Activated effector memory CD4-positive, alpha-beta T cell treated with Interleukin-2 at 50 U/mL for 16 hours (primary cell): ENCODE results near the gene POC1A.

Source experiments
- DNase-seq: peaks from one replicate; pipeline ENCODE4 v3.0.0-alpha.2; 2020

The POC1A gene

GRCh38 chr3:52083556-52084087, 70.6 kb downstream of the POC1A start:
- no peak for DNase-seq

- no peak for DNase-seq
Measured at GRCh38 chr3:52082951-52083350, 71.3 kb downstream of the POC1A start.

GRCh38 chr3:52080830-52081719, 73.1 kb downstream of the POC1A start:
- DNase-seq = no peak

- DNase-seq = no peak
Measured at GRCh38 chr3:52079958-52080357, 74.3 kb downstream of the POC1A start.

DNA sequence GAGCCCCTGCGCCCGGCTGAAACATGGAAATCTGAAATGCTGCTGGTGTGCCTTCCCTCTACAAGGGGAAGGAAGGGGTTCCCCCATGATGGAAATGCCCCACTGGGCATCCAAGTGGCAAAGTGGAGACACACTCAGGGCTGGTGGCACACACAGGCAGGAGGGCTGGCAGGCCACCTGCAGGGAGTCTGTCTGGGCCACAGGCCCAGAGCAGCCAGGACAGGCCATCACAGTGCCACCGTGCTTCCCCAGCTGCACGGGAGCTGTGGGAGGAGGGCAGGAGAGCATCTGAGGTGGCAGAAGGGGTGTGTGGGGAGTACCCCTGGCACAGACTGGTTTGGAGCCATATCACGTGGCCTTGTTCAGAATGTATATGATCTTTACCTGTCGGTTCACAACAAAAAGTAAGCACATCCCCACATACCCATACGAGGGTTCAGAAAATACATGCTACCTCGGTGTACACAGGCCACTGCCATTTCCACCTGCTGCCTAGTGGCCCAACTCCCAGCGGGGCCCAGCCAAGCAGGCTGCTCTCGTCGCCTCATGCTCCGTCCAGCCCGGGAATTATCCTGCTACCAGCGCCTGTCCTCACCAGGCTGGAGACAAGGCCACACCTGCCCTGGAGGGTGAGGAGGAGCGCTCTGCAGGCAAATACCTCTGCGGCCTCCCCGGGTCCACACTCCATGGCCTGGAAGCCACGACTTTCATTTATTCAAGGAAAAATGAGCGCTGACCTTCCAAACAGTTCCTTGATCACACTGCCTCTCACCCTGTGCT, 75.3 kb downstream of the POC1A start:
- no peak for DNase-seq

GRCh38 chr3:52077925-52078324, 76.3 kb downstream of the POC1A start:
- DNase-seq = no peak

GRCh38 chr3:52076896-52077780, 77.1 kb downstream of the POC1A start:
- DNase-seq = no peak

DNA sequence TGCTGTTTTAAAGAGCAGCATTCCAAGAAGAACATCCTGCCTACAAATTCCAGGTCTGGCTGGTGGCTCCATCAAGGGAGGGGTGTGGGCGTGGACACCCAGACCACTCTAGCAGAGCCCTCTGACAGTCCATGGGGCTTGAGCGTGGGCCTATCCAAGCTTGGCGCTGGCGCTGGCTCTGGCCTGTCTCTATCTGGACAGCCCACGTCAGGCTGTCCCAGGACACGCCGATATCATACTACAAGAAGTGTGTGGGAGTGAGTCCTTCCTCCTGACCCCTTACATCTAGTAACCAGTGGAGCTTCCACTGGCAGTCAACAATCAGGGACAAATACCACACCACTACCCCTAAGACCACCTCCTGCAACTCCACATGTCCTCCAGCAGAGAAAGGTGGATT, 80.7 kb downstream of the POC1A start:
- DNase-seq = no peak

- no peak for DNase-seq
Measured at GRCh38 chr3:52072471-52072870, 81.8 kb downstream of the POC1A start.

DNA sequence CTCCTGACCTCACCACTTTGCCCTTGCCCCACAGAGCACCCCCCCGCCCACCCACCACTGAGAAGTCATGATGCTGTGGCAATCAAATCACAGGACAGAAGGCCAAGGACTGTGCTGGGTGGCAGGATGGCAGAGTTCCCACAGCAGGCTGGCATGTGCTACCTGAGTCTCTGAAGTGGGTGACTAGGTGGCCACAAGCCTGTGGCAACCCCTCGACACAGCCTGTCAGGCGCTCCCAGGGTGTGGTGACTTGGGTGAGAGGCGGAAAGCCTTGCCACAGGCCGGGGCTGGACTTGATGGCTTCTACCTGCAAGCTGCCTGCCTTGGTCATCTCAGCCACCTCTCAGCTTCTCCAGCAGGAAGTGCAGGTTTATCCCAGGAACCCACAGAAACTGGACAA, 82.2 kb downstream of the POC1A start:
- no peak for DNase-seq

GRCh38 chr3:52070724-52071621, 83.2 kb downstream of the POC1A start:
- DNase-seq = no peak

DNA sequence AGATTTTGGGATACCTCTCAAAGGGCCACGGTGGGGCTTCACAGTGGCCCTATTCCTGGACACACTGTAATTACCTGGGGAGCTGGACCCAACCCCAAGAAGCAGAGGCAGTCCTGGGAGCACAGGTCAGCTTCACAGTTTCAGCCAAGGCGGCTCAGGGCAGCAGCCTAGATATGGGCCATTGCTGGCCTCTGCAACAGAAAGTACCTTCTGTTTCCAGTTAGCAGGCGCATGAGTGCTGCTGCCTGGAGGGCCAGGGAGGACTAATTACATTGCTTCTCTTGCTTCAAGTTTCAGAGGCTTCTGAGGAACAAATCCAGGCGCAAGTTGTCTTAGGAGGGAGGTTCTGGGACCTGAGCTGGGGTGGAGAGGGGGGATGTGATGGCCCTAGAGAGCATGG, 84.4 kb downstream of the POC1A start:
- DNase-seq = no peak

- DNase-seq = no peak
Measured at GRCh38 chr3:52069135-52069534, 85.1 kb downstream of the POC1A start.

- DNase-seq = no peak
Measured at GRCh38 chr3:52068730-52069129, 85.5 kb downstream of the POC1A start.

GRCh38 chr3:52068055-52068571, 86.1 kb downstream of the POC1A start:
- DNase-seq = no peak

- no peak for DNase-seq
Measured at GRCh38 chr3:52067526-52067925, 86.7 kb downstream of the POC1A start.

GRCh38 chr3:52067046-52067445, 87.2 kb downstream of the POC1A start:
- DNase-seq = no peak

DNA sequence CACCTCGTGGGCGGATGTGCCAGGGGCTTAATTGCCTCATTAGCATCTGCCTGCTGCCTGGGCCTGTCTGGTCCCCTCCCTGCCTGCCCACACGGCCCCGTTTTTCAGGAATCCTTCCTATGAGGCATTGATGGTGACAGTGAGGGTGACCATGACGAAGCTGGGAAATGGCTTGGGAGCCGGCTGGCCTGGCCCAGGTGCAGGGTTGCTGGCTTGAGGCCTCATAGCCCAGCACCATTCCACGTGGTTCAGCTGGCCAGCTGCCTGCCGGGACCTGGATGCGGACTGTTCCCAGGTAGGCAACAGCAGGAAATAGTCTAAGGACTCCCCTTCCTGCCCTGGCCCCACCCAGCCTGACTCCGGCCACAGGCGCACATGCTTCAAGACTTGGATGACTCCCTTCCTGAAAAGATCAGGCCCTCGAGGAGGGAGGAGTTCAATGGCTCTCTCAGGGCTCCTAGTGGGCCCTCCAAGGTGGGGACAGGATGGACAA, 88.9 kb downstream of the POC1A start:
- DNase-seq = no peak

DNA sequence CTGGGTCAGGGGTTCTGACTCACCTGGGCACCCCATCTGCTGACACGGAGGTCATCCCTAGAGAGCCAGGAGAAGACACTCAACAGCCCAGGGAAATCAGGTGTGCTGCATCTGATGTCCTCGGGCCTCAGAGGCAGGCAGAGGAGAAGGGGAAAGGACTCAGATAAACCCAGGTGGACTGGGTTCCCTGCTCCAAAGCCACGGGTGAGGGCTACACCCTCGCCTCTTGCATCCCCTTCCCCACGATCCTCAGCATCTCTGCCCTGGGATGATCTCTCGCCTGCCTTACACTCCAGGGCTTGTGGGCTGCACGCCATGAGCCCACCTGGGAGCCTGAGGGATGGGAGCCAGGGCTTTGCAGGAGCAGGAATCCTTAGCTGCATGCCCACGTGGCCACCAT, 89.7 kb downstream of the POC1A start:
- DNase-seq = no peak

DNA sequence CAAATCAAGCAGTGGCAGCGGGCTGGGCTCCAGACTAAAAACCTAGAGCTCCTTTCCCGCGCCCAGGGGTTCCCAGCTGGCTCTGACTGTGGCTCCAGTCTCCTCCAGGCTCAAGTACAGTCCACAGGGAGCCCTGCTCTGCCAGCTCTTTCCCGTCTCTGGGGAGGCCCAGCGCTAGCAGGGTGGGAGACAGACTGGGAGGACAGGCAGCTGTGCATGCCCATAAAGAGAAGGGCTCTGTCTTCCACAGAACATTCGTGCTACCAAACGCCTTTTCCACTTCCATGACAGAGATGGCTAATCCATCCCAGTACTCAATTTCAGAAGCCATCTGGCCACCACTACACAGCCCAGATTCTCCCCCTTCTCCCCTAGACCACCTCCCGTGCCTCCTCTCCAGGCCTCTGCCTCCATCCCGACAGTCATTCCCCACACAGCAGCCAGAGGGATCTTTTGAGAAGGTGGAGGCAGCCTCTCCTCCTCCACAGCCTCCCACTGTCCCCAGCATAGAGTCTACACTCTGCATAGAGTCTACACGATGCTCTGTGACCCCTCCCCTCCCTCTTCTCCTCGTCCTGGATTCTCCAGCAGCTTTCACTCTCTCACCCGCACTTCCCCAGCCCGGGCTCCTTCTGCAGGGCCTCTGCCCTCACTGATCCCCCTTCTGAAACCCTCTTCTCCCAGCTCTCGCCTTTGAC, 91.0 kb downstream of the POC1A start:
- no peak for DNase-seq

GRCh38 chr3:52062505-52062904, 91.7 kb downstream of the POC1A start:
- no peak for DNase-seq
